ENCODE measurements around the gene CENPP.

- no peak for TF ChIP-seq CTCF (conservative IDR thresholded peaks at IDR 0.05 in 1 of 2, IDR thresholded peaks at IDR 0.05 in 1 of 2; ENCODE audit: extremely low read depth in 1 of 2, insufficient read depth in 1 of 2, low read depth in 1 of 2, low read length in 2 of 2)
- no peak for TF ChIP-seq EZH2 (IDR thresholded peaks at IDR 0.05; ENCODE audit: borderline replicate concordance, low read length)
Measured at GRCh38 chr9:92613268-92614122, 287.7 kb downstream of the CENPP start.
